GM21360 (cell line): Measurements from ENCODE around the gene OR5D14.

Experiments used
- ATAC-seq: cut with Tn5 transposase; IDR thresholded peaks from one replicate; pipeline ENCODE4 v1.9.1; 2021; ENCODE audit warnings: mild to moderate bottlenecking, moderate library complexity; ENCODE audit not compliant: unreplicated experiment

OR5D14 gene

DNA sequence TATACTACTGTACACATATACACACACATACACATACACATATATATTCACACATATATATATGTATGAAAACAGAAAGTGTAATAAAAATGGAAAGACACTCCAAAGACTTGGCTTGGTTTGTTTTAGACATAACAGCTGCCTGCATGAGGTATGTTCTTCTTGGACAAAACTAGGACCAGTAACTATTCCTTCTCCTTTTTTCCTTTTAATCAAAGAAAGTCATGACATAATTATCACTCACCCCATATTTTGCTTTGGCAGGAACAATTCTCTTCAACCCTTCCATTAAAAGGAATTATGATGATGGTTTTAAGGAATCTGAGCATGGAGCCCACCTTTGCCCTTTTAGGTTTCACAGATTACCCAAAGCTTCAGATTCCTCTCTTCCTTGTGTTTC lies at the start of gene OR5D14:
Gene OR5D14 (plus strand): TSS at position 301 of the 400 bp plus-strand sequence. CDS start 0 bp downstream, at position 301.
- no peak for ATAC-seq

GRCh38 chr11:55773138-55773537 lies 22.2 kb upstream of the OR5D14 start, which contains the start of gene OR5D13:
TSS of gene OR5D13 (plus strand) at chr11:55773438. CDS start at chr11:55773438, 0 bp downstream.
- ATAC-seq = no peak

- no peak for ATAC-seq
Observed at GRCh38 chr11:55791606-55792005, 3.8 kb upstream of the OR5D14 start.

GRCh38 chr11:55793321-55793720 lies 2.0 kb upstream of the OR5D14 start:
- no peak for ATAC-seq

DNA sequence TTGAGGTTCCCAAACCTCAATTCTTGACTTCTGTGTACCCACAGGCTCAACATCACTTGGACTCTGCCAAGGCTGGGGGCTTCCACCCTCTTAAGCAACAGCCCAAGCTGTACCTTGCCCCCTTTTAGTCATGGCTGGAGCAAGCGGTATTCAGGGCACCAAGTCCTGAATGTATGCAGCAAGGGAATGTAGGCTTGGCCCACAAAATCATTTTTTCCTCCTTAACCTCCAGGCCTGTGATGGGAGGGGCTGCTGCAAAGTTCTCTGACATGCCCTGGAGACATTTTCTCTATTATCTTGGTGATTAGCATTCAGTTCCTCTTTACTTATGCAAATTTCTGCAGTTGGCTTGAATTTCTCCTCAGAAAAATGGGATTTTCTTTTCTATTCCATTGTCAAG lies 10.9 kb downstream of the OR5D14 start:
- no peak for ATAC-seq

DNA sequence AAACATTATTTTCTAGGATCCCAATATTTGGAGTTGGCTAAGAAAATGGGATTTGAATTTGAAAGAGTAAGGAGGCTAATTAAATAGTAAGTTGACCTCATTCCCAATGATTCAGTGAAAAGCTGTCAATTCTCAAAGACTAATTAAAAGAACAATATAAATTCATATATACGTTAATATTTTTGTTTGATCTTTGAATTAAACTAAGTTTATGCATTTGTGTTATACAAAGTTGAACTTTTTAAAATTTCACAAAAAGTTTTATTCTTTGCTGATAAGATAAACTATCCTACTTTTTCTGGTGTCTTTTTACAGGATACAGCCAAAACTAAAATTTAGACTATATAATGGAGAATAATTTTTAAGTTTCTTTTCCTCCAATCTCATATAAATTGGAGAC lies 15.7 kb downstream of the OR5D14 start, which contains the start of gene OR5L1:
Gene OR5L1 (plus strand): TSS at position 301 of the 400 bp plus-strand sequence. CDS start 100 bp downstream, outside the sequence.
- ATAC-seq = no peak

DNA sequence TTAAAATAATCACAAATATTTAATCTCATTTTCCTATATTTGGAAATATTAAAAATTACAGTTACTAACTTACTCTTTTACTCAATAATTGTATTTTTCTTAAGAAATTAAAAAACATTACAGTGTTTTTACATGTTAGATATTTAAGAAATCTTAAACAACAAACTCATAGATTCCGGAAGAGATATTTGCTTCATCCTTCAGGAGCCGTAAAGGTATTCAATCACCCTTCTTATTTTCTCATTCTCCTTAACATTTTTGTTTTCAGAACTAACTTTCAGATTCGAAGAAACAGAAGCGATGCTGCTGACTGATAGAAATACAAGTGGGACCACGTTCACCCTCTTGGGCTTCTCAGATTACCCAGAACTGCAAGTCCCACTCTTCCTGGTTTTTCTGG lies 24.0 kb downstream of the OR5D14 start, which contains the start of gene OR5D18:
Gene OR5D18 (plus strand): TSS at position 301 of the 400 bp plus-strand sequence. CDS start 0 bp downstream, at position 301.
- no peak for ATAC-seq

GRCh38 chr11:55826919-55827318 lies 31.6 kb downstream of the OR5D14 start, which contains the start of gene OR5L2:
TSS of gene OR5L2 (plus strand) at chr11:55827219. CDS start at chr11:55827219, 0 bp downstream.
- no peak for ATAC-seq

DNA sequence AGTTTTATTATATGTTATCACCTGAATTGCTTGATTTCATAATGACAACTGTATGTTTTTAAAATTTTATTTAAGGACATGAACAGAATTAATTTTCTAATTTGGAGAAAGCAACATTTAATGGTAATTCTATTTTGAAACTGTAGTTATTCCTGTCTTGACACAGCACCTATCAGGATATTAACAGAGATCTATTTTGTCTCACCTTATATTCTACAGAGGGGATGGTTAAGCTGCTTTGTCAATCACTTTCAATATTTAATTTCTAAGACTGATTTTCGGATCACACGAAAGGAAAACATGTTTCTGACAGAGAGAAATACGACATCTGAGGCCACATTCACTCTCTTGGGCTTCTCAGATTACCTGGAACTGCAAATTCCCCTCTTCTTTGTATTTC lies 43.1 kb downstream of the OR5D14 start, which contains the start of gene OR5D16:
Gene OR5D16 (plus strand): TSS at position 301 of the 400 bp plus-strand sequence. CDS start 0 bp downstream, at position 301.
- ATAC-seq = no peak
